ENCODE measurements around the gene ERP27.

GRCh38 chr12:14913381-14913781 lies 25.0 kb downstream of the ERP27 start:
- no peak for TF ChIP-seq CTCF (IDR thresholded peaks at IDR 0.05)
- no peak for TF ChIP-seq POLR2A (IDR thresholded peaks at IDR 0.05)

Data from thyroid gland (tissue), 4 donors.